DOHH2 (cell line): ENCODE results near the gene GREM2.

Experiments used
- EZH2phosphoT487 ChIP-seq: fragments of 200-600 bp; sonication (generic); IDR thresholded peaks from 2 replicates; pipeline ENCODE4 v1.6.1; 2017; ENCODE audit warnings: borderline replicate concordance, mild to moderate bottlenecking, antibody characterized with exemption, low read length, moderate library complexity, mixed read lengths
- TF ChIP-seq, protein P1 (sequence below): fragments of 200-600 bp; sonication (generic); IDR thresholded peaks from one replicate; pipeline ENCODE4 v1.5.1; 2014; ENCODE audit warnings: antibody characterized with exemption, mild to moderate bottlenecking, low read depth, low read length; ENCODE audit not compliant: poor library complexity, severe bottlenecking

DNA sequence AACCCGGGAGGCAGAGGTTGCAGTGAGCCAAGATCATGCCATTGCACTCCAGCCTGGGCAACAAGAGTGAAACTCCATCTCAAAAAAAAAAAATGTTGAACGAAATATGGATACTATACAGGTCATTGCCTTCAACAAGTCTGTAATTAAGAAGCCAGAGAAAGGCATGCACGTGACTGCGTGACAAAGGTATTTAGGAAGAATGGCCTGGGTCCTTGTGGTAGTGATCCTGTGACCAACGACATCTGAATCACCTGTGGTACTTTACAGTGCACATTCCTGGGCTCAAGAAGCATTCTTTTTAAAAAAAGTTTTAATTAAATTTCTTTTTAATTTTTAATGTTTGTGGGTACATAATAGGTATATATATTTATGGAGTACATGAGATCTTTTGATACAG lies 115.0 kb downstream of the GREM2 start:
- TF ChIP-seq, protein P1, sequence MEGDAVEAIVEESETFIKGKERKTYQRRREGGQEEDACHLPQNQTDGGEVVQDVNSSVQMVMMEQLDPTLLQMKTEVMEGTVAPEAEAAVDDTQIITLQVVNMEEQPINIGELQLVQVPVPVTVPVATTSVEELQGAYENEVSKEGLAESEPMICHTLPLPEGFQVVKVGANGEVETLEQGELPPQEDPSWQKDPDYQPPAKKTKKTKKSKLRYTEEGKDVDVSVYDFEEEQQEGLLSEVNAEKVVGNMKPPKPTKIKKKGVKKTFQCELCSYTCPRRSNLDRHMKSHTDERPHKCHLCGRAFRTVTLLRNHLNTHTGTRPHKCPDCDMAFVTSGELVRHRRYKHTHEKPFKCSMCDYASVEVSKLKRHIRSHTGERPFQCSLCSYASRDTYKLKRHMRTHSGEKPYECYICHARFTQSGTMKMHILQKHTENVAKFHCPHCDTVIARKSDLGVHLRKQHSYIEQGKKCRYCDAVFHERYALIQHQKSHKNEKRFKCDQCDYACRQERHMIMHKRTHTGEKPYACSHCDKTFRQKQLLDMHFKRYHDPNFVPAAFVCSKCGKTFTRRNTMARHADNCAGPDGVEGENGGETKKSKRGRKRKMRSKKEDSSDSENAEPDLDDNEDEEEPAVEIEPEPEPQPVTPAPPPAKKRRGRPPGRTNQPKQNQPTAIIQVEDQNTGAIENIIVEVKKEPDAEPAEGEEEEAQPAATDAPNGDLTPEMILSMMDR = no peak
- TF ChIP-seq EZH2phosphoT487 = no peak
